Neural cell (in vitro differentiated cells): Measurements from ENCODE around the gene RFX3.

Experiments used
- CTCF ChIP-seq: fragments of 450-650 bp; IDR thresholded peaks from 2 replicates; pipeline ENCODE4 v1.5.1; 2014; ENCODE audit warnings: antibody characterized with exemption, mild to moderate bottlenecking, moderate library complexity; ENCODE audit not compliant: poor library complexity, severe bottlenecking
- EP300 ChIP-seq: fragments of 450-650 bp; conservative IDR thresholded peaks from 2 replicates; pipeline ENCODE4 v1.6.1; 2014; ENCODE audit warnings: antibody characterized with exemption, mild to moderate bottlenecking, moderate library complexity; ENCODE audit not compliant: poor library complexity, severe bottlenecking
- RAD21 ChIP-seq: fragments of 450-650 bp; conservative IDR thresholded peaks from 2 replicates; pipeline ENCODE4 v1.6.1; 2014; ENCODE audit warnings: antibody characterized with exemption, mild to moderate bottlenecking, moderate library complexity
- REST ChIP-seq: IDR thresholded peaks from 2 replicates; pipeline ENCODE4 v1.6.1; 2012; ENCODE audit warnings: borderline replicate concordance

- TF ChIP-seq CTCF (no peak), REST (no peak), RAD21 (no peak), EP300 (no peak)
Observed at GRCh38 chr9:3346549-3346948, 179.3 kb downstream of the RFX3 start.
